Cerebellar cortex (tissue), 1 donor: Measurements from ENCODE around the gene NBEA.

ENCODE experiments used
- DNase-seq: peaks from one replicate; pipeline ENCODE4 v3.0.0-alpha.2; 2015; ENCODE audit warnings: low spot score

NBEA gene

GRCh38 chr13:35266412-35266811, 324.3 kb downstream of the NBEA start:
- DNase-seq = no peak

- DNase-seq = no peak
These were observed 336.8 kb downstream of the NBEA start for GRCh38 chr13:35278917-35279316.

DNA sequence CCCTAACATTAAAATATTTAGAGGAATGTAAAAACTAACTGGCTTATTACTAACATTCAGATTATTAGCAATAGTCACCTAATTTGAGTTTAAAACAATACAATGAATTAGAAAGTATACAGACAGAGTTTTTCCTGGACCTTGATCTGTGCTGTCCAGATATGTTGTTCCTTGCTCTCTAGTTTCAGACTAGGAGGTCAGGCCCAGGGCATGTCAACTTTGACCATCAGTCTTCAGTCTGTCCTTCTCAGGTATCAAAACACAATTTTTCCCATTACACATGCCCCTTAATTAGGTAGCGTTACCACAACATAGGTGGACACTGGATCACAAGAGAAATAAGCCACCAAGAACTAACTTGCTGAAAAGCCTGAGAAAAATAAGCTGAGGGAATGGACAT, 337.4 kb downstream of the NBEA start:
- DNase-seq = no peak

GRCh38 chr13:35283856-35284255, 341.8 kb downstream of the NBEA start:
- no peak for DNase-seq

- DNase-seq = no peak
These were observed 343.6 kb downstream of the NBEA start for GRCh38 chr13:35285677-35286076.

GRCh38 chr13:35292329-35292728, 350.3 kb downstream of the NBEA start:
- DNase-seq = peak; percentile 52

GRCh38 chr13:35293579-35294226, 351.6 kb downstream of the NBEA start:
- no peak for DNase-seq

GRCh38 chr13:35309706-35310105, 367.6 kb downstream of the NBEA start:
- peak; percentile 98 for DNase-seq

DNA sequence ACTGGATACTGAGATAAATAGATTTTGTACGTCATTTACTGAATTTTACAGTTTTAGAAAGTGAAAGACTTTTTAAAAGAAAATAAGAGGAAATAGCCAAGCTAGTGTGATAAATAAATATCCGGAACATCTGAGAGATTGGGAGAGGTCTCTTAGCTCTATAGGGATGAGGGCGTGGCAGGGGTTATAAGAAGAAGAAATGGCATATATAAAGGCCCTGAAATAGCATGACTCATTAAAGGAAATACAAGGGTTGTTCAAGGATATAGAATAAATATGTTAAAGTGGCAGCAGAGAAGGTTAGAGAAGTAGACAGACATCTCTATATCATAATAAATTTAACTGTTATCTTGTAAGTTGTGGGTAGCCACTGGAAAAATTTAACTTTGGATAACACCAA, 390.1 kb downstream of the NBEA start:
- no peak for DNase-seq

DNA sequence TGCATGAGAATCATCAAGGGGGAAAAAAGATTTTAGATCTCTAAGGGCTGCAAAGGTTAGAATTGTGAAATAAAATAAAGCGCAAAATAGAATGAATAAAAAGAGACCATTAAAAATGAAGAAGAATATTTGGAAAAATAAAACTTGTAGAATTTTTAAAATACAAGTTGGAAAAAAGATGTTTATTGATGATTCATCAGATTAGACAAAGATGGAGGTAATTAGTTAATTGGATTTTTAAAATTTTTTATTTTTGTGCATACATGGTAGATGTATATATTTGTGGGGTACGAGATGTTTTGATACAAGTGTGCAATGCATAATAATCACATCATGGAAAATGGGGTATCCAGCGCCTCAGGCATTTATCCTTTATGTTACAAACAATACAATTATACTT, 391.1 kb downstream of the NBEA start:
- DNase-seq = no peak

- DNase-seq = no peak
These were observed 400.4 kb downstream of the NBEA start for GRCh38 chr13:35342440-35342839.

DNA sequence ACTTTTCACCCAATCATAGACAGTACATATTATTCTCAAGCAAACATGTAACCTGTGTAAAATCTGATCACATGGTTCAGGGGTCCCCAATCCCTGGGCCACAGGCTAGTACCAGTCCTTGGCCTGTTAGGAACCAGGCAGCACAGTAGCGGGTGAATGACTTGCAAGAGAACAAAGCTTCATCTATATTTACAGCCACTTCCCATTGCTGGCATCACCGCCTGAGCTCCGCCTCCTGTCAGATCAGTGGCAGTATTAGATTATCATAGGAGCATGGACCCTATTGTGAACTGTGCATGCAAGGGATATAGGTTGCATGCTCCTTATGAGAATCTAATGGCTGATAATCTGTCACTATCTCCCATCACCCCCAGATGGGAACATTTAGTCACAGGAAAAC, 401.3 kb downstream of the NBEA start:
- no peak for DNase-seq

- DNase-seq = no peak
These were observed 403.9 kb downstream of the NBEA start for GRCh38 chr13:35345992-35346391.

DNA sequence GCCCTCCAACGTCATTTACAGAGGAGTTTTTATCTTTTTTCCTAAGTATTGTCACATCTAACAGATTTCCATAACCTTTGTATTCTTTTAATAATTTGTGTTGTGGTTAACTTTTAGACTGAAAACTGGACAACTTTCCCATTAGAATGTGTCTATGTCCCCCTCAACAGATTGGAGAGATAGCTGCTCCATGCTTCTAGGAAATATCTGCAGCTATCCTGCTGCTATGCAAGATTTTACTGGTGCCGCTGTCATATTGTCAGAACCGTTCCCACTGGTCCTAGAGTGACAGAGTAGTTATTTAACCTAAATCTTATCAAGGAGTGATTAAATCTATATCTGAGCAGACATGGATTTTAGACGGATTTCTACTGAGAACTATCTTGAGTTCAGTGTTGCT, 404.4 kb downstream of the NBEA start:
- no peak for DNase-seq

DNA sequence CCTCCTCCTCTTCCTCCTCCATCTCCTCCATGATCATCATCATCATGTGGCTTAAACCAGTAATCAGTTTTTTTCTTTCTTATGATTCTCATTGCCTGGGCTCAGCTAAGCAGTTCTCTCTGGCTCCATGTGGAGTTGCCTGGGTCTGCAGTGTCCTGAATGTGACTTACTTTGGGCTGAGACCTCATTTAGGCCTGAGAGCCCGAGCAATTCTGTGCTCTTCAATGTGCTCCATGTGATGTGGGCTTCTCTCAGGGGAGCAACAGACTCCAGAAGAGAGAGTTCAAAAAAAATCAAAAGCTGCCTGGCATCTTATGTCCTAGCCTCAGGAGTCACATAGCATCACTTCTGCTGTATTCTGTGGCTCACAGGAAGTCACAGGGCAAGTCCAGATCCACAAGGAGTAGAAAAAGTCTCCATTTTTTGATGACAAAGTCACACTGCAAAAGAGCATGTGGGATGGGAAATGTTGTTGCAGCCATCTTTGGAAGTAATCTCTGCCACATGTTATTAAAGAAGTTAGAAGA, 405.7 kb downstream of the NBEA start:
- DNase-seq = no peak

DNA sequence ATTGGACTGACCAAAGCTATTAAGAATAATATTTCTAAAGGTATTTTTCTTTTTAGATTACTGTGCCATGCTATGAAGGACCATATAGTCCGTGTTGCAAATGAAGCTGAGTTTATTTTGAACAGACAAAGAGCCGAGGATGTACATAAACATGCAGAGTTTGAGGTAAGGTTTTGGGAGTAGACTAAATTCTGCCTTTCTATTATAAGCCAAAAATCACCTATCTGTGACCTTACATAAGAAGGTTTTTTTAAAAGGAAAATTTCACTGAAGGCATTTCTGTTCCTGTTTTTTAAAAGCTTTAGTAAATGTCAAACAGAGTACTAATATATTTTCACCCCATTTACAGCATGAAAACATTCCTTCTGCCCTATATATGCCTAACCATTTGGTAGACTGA, 407.0 kb downstream of the NBEA start:
- no peak for DNase-seq

DNA sequence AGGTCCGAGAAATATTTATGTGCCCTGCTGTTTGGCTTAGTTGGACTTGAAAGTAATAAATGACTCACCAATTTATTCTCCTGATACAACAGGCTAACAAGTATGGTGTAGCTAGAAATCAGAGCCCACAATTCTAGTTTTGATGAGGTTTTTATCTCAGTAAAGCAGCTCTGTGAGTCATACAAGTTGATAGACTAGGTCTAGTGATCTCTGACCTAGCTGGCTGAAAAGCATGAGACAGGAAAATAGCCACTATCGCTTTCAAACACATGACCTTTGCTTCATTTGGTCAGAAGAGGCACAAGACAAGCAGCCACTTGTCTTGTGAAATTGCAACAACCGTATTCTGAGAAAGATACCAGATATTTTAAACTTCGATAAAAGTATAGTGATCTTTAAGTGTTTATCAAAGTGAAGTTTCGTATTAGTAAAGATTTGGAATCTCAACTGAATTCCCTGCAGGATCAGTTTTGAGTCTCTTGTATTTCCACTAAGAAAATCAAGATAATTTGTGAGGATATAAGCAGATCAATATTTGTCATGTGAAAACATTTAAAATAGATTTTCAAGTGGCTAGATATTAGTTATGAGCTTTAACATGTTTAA, 407.7 kb downstream of the NBEA start:
- DNase-seq = no peak

GRCh38 chr13:35354285-35354684, 412.2 kb downstream of the NBEA start:
- no peak for DNase-seq

GRCh38 chr13:35354882-35355281, 412.8 kb downstream of the NBEA start:
- no peak for DNase-seq

GRCh38 chr13:35356572-35356971, 414.5 kb downstream of the NBEA start:
- no peak for DNase-seq

GRCh38 chr13:35365883-35366282, 423.8 kb downstream of the NBEA start:
- DNase-seq = no peak

- DNase-seq = no peak
These were observed 425.5 kb downstream of the NBEA start for GRCh38 chr13:35367586-35367985.

- no peak for DNase-seq
These were observed 436.9 kb downstream of the NBEA start for GRCh38 chr13:35378939-35379338.

GRCh38 chr13:35379663-35380062, 437.6 kb downstream of the NBEA start:
- no peak for DNase-seq
